HG03108 (cell line): Measurements from ENCODE around the gene ZSWIM6.

Experiments used
- ATAC-seq: cut with Tn5 transposase; IDR thresholded peaks from one replicate; pipeline ENCODE4 v1.9.1; 2021; ENCODE audit warnings: moderate library complexity; ENCODE audit not compliant: unreplicated experiment

ZSWIM6 gene

GRCh38 chr5:61586096-61587084 is 254.3 kb downstream of the ZSWIM6 start:
- ATAC-seq, result no peak

DNA sequence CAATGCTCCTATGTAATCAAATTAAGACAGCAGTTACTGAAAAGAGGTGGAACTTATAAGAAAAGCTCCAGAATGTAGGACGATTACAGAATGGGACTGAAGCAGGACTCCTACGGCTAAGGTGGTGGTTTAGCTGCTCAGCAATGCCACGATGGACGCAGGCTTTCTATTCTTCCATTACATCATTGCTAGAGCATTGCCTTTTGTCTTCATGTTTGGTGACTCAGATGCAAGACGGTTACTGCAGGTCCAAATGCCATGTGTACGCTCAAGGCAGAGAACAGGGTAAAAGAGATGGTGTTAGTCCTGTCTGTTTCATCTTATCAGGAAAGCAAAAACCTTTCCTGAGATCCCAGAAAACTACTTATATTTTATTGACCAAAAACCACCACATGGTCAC is 255.1 kb downstream of the ZSWIM6 start:
- no peak for ATAC-seq

- ATAC-seq, result no peak
Observed at GRCh38 chr5:61588216-61588615, 256.2 kb downstream of the ZSWIM6 start.

GRCh38 chr5:61589946-61590345 is 257.9 kb downstream of the ZSWIM6 start:
- no peak for ATAC-seq

DNA sequence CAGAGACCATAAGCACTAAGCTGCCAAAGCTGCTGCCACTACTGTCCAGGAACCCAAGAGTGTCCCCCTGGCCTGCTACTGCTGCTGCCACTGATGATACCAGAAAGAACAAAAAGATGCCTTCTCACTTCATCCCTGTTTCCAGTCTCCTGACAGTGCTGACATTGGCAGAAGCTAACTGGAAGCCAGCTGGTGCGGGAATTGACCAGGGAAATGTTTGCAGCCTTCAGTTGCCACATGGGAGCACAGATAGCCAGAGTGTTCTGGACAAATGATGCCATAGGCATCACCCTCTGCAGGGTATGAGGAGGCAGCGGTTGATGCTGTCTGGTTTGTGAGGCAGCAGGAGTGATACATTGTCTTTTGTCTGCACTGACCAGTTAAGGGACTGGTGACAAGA is 258.4 kb downstream of the ZSWIM6 start:
- ATAC-seq, result no peak

GRCh38 chr5:61591859-61592258 is 259.8 kb downstream of the ZSWIM6 start:
- no peak for ATAC-seq

DNA sequence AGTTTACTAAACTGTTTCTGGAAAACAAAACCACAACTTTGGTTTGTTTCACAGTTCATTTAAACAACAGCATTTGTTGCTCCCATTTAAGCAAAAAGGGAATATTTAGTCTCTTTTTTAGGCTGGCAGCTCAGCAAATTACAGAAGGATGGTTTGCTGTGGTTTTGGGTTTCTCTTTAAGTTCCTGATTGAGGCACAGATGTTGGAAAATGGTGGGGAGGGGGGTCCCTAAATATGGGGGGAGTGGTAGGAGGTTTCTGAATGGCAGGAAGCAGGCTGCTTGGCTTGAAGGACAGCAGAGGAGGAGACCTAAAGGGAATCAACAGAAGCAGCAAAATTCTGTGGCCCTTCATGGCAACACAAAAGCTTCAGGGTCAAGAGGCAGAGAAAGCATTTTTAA is 263.4 kb downstream of the ZSWIM6 start:
- ATAC-seq, result no peak
